GM19463 (cell line): ENCODE measurements around the gene MYNN.
A peak's percentile ranks its signal among the peaks of the same experiment; 100 is the strongest.

ENCODE experiments used
- ATAC-seq: cut with Tn5 transposase; IDR thresholded peaks from one replicate; pipeline ENCODE4 v1.9.1; 2021; ENCODE audit warnings: mild to moderate bottlenecking, moderate library complexity; ENCODE audit not compliant: unreplicated experiment

The MYNN gene

DNA sequence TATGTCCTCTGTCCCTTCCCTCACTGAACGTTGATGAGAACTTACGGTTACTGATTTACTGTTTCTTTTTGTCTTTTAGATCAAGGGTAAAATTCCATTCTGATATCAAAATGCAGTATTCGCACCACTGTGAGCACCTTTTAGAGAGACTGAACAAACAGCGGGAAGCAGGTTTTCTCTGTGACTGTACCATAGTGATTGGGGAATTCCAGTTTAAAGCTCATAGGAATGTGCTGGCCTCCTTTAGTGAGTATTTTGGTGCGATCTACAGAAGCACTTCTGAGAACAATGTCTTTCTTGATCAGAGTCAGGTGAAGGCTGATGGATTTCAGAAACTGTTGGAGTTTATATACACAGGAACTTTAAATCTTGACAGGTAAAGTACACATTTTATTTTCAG lies 990 bp downstream of the MYNN start:
- no peak for ATAC-seq

DNA sequence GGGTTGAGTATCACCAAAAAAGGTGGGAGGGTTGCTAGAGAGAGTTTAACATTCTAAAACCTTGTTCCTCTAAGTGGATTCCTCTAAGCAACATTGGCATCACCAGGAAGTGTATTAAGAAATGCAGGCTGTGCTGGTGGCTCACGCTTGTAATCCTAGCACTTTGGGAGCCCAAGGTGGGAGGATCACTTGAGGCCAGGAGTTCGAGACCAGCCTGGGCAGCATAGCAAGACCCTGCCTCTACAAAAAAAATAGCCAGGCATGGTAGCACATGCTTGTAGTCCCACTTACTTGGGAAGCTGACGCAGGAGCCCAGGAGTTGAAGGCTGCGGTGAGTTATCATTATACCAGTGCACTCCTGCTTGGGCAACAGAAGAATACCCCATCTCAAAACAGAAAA lies 4.6 kb downstream of the MYNN start:
- no peak for ATAC-seq

DNA sequence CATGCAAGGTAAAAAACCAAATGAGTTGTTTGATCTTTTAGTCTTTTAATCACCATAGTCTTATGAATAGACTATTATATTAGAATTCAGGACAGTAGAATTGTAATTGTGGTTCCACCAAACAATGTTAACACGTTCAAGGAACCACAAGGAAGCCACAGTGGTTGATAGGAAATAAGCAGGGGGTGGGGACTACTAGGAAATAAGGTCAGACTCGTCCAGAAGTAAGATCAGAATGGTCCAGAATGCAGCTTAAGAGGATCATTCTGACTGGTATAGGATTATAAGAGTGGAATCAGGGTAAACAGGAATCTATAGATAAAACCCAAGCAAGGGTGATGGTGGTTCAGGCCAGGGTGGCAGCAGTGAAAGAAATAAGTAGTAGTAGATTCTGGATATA lies 7.5 kb downstream of the MYNN start:
- no peak for ATAC-seq

DNA sequence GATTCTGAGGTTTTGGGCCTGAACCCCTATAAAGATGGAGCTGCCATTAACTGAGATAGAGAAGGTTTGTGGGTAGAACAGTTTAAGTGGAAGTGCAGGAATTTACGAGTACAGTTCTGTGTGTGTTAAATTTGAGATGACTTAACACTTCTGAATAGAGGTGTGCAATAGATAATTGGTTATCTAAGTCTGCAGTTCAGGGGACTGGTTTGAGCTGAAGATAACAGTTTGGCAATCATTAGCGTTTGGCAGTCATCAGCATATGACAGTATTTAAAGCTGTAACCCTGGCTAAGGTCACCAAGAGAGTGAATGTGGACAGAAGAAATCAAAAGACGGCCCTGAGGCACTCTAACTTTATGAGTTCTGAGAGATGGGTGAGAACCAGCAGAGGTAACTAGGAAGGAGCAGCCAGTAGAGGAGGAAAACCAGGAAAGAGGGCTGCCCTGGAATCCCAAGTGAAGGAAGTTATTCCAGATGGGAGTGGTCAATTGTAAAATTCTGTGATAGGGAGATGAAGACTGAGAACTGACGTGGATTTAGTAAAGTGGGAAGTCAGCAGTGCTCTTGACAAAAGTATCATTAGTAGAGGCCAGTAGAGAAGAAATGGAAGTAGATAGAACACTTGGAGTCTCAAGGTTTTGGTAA lies 8.1 kb downstream of the MYNN start:
- ATAC-seq, result no peak

DNA sequence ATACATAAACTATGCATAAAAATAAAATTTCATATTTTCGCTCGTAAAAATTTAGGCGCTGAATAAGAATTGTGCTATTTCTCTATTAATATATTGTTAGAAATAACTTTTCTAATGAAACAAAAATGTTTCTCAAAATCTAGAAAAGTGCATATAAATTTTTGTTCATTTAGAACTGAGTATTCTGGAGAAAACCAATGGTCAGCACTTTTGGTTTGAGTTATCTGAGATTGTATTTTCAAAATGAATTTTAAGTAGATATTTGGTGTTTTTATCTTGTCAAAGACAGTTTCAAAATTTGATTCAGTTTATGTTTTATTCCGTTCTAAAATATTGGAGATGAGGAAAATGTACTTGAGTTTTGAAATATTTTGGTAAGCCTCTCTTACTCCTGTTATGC lies 13.9 kb downstream of the MYNN start:
- no peak for ATAC-seq

DNA sequence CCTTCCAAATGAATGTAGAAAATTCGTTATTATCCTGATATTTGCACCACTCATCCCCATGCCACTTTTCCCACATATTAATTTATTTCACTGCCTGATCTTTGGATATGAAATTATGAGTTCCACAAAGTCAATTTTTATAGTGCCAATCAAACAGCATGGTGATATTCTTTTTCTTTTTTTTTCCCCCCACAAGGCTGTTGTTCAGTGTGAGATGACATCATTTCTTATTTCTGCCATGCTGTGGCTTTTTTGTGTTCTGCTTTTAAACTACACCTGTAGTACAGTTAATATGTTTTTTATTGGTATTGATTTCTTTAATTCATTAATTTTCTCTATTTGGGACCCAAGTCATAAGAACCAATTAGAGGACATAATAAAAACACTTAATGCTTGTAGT lies 14.6 kb downstream of the MYNN start:
- ATAC-seq, result no peak

DNA sequence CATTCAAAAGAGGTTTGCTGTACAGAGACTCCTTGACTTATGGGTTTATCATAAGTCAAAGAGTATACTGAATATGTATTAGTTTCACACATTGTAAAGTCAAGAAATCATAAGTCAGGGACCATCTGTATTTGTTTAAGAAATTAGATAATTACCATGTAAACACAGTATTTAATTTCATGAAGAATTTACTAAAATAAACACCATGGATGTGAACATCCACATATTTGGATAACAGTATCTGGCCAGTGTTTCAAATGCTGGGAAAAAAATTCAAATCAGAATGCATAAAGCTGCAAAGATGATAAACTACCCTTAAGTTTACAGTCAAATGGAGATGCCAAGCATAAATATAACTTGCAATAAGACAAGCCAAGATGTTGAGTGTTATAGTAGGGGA lies 17.0 kb downstream of the MYNN start:
- ATAC-seq, result no peak

DNA sequence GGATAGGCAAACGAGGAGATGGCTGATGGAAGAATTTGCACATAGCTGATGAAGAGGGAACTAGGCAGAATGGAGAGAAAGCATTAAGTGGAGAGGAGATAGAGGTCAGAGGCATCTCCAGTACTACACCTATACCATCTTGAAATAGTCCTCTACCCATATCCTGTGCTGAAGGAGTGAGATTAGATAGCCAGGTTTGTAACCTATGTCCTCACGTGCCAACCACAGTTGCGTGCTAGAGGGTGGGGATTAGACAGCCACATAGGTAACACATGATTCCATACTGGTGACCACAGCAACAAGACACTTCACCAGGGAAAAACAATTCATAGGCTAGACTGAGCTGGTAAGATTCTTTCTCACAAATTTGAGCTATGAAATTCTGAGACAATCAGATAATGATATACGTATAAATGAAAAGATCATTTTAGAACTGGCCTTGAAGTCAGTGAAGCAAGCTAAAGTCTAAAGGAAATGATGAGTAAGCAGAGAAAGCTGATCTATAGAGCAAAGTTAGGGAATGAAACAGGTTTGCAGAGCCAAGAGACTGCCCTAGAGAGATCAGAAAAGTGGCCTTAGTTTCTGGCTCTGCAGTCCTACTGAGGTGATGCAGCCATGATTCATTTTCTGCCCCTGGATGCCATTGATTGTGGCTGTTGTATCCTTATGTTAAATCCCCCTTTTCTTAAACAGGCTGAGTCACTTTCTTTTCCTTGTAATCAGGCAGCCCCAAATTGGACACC lies 17.7 kb downstream of the MYNN start:
- no peak for ATAC-seq

DNA sequence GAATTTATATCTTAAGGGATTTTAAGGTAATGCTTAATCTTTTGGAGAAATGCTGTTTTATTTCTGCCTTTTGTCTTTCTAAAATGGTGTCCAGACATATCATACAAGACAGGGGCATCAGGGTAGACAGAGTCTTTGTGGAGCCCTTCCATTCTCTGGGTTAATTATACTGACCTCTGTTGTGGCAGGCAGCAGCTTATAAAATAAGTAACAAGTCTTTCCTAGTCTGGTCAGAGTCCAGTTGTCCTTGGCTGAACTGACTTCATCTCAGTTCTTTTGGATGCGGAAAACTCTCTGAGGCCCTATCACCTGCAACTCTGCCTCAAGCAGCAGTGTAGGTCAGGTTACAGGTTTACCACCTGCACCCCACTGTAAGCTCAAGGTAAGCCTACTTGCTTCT lies 19.2 kb downstream of the MYNN start:
- no peak for ATAC-seq

DNA sequence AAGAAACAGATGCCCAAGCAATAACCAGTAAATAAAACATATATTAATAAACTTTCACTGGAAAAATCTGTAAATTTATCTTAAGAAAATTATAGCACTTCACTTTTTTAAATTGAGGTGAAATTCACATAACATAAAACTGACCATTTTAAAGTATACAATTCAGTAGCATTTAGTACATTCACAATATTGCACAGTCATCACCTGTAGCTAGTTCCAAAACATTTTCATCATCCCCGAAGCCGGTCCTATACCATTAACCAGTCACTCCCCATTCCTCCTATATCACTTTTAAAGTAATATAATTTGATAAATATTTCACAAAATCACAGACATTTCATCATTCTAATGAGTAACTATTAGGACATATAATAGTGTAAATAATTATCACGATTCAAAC lies 31.5 kb downstream of the MYNN start:
- no peak for ATAC-seq

DNA sequence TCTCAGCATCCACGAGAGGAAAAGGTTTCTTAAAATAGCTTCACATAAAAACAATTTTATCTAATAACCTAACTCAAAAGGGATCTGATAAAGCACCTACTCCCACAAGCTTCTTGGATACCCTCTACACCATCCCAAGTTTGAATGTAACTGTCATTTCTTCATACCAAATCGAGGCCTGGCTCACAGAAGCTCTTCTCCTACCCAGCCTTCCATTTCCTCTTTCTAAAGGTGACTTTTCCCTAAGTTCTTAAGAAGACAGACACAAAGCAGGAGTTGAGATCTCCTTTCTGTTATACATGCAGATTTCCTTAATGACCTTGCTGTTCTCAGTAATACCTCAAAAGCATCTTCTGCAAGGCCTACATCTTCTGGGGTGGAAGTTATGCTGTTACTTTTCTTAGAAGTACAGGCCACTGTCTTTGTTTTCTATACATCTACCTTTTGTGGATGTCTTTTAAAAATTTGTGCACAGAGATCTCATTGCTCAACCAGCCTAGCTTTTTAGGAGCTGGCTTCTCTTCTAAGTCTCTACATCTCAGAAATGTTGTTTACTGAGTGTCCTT lies 36.1 kb downstream of the MYNN start:
- no peak for ATAC-seq

DNA sequence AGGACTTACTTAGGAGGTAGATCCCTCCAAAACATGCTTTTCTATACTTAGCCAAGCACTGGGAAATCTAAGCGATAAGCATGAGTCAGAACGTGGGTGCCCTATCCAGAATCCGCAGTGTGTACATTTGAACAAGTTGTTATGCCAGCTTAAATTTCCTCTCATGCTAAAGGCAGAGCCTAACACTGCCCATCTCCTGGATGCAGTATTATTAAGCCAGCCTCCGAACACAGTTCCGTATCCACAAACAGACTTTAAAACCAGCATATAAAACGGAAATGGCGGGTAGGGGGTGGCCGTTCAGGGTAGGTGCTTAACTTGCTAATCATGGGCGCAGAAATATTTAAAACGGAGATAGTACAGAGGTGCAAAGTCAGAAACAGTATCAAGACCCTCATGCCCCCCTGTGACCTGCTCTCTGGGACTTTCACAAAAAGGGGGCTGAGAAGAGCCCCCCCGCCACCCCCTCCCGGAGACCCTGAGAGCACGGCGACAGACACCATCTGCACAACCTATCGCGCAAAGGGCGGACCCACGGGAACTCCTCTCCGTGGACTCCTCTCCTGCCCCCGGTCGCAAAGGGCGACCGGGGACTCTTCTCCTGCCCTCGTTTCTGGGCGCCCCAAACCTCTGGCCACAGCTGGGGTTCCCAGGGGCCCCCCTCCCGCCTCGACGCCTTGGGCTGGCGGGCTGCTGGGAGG lies 38.6 kb downstream of the MYNN start:
- peak; percentile 3 for ATAC-seq

DNA sequence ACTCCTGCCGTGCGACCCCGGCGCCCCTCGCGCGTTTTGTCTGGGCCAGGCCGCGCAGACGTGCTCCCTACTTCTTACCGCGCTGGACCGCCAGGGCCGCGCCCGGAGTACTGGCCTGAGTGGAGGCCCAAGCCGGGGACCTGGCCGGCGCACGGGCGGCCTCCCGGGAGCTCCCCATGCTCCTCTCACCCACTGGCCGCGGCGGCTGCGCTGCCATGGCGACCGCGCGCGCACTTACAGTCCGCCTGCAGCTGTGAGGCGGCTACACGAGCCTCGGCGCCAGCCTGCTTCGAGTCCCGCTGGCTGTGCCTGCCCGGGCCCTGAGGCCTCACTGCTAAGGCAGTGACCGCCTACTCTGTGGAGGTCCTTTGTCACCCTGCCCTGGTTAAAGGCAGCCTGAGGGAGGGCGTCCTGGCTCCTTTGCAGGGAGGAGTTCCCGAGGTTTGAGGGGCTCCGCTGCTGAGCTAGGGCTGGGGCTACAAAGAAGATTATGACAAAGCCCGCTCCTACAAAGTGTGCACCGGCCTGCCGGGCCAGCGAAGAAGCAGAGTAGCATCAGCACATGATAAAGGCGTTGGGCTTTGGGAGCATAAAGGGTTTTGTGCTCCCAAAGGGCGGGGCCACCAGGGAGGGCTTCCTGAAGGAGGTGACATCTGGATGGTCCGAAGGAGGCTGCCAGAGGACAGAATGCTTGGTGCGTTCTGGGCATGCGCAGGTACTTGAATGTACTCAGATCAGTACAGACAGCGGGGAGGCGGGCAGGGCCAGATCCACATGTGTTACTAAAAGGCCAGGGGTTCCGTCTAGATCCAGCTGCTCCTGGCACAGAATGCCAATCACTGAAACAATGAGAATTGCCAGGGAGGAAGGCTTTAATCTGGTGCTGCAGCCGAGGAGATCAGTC lies 39.4 kb downstream of the MYNN start, which contains the start of the genes LRRC34 and LRRIQ4:
LRRC34 (minus strand) TSS at position 573 of the 904 bp plus-strand sequence; CDS start at position 217, 356 bp downstream.
LRRIQ4 (plus strand) TSS at position 539 of the 904 bp plus-strand sequence. CDS start 9,052 bp downstream, outside the sequence.
- ATAC-seq, result peak; percentile 63

DNA sequence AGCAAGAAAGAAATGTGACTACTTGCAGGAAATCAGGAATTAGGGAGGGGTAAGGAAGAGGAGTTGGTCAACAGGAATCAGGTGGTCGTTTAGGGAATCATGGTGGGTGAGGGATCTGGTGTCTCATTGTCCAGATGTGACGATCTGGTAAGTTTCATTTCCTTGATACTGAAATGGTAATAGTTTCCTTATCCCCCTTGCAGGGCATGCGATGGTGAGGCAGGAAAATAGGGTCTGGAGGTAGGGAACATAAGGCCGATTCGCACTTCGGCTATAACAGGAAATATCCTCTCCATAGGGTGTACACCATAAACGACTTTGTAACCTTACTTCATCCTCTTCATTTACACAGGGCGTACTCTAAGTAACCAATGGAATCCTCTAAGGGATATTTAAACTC lies 40.1 kb downstream of the MYNN start:
- no peak for ATAC-seq

DNA sequence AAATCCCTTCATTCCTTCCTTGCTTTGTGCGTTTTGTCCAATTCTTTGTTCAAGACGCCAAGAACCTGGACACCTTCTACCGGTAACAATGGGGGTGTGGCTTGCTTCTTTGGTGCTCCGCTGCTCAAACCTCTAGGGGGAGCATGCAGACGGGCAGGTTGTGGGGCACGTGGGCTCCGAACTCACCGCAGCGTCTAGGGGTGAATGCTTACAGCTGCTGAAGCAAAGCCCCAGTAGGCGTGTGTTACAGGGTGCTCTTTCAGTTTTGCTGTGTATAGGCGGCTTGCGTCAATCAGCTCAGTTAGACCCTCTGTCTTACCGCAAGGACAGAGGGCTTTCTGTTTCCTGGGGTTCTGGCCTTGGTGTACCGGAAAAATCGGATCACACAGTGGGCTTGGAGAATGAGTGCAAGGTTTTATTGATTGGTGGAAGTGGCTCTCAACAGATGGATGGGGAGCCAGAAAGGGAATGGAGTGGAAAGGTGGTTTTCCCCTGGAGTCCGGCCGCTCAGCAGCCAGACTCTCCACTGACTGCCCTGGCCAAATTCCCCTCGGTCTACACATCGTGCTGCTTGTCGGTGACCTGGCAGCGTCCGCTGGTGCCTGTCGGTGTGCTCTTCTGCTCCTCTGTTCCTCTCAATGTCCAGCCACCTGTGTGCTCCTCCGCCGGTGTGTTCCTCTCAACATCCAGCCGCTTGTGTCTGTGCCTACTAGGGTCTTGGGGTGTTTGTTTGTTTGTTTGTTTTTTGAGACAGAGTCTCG lies 40.7 kb downstream of the MYNN start:
- ATAC-seq, result peak; percentile 84

DNA sequence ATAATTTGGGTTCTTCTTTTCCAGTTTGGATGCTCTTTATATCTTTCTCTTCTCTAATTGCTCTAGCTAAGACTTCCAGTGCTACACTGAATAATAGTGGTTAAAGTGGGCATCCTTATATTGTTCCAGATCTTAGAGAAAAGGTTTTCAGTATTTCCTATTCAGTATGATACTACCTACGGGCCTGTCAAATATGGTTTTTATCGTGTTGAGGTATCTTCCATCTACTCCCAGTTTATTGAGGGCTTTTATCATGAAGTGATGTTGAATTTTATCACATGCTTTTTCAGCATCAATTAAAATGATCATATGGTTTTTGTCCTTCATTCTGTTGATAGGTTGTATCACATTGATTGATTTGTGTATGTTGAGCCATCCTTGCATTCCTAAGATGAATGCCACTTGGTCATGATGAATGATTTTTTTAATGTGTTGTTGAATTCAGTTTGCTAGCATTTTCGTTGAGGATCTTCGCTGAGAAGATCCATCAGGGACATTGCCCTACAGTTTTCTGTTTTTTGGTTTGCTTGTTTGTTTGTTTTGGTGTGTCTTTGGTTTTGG lies 42.5 kb downstream of the MYNN start:
- ATAC-seq, result no peak

DNA sequence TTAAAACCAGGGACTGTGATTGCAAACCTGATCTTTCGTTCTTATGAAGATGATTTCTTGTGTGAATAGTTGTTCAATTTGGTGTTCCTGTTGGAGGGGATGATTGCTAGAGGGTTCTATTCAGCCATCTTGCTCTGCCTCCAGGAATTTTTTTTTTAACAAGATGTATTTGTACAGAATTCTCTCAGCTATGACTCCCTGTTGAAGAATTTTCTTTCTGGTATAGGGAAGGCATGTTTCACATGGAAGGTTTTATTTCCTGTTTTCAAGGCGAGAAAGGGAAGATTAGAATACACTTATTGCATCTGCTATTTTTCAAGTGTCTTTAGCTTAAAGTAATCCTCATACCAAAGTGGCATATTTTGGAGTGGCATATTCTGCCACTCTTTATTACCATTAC lies 45.1 kb downstream of the MYNN start:
- ATAC-seq, result no peak

DNA sequence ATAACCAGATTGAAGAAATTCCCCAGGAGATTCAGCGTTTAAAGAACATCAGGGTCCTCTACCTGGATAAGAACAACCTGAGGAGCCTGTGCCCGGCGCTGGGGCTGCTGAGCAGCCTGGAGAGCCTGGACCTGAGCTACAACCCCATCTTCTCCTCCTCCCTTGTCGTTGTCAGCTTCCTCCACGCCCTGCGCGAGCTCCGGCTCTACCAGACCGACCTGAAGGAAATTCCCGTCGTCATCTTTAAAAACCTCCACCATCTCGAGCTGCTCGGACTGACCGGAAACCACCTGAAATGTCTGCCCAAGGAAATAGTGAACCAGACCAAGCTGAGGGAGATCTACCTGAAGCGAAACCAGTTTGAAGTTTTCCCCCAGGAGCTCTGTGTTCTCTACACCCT lies 48.9 kb downstream of the MYNN start:
- no peak for ATAC-seq

DNA sequence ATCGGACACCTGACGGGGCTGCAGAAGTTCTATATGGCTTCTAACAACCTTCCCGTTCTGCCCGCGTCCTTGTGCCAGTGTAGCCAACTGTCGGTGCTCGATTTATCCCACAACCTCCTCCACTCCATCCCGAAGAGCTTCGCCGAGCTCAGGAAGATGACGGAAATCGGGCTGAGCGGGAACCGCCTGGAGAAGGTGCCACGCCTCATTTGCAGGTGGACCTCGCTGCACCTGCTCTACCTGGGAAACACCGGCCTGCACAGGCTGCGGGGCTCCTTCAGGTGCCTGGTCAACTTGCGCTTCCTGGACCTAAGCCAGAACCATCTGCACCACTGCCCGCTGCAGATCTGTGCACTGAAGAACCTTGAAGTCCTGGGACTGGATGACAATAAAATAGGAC lies 49.3 kb downstream of the MYNN start:
- no peak for ATAC-seq

DNA sequence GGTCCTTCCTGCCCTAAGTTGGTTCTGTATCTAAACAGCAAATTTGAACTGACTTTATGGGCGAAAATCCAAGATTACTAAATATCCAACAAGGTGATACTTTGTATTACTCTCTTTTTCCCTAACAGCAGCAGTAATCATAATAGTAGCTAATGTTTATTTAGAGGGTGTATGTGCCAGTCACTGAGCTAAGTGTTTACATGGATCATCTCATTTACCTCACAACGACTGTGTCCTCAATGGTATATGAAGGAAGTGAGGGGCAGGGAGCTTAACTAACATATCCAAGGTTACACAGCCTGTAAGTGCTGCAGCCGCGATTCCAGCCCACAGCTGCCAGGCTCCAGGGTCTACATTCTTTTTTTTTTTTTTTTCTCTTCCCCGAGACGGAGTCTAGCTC lies 49.8 kb downstream of the MYNN start:
- no peak for ATAC-seq
